PC-3 (cell line): ENCODE measurements around the gene PDPK1. TPM values are rescaled to one million over a fixed set of nuclear protein-coding genes. Genes with fewer than 3 reads are reported as not detected.

ENCODE experiments used
- ATAC-seq: fragments of 200-7000 bp; cut with Tn5 transposase; 2 replicates; pipeline ENCODE4 v1.9.1; 2020; ENCODE audit warnings: mild to moderate bottlenecking, moderate library complexity
- BruUV-seq: library from RNA; stranded (reverse); fragments of 400-500 nt; replicated peaks from 2 replicates; lab custom pipeline; 2021; lab: Mats Ljungman, UMichigan
- CTCF ChIA-PET: fragments of 300-600 bp; sonication (Branson Sonifier 250); formaldehyde crosslinking; loops from one replicate; lab custom pipeline; 2022; ENCODE audit warnings: antibody characterized with exemption; lab: Charles Lee
- POLR2A ChIA-PET: fragments of 300-600 bp; sonication (Branson Sonifier 250); formaldehyde crosslinking; loops from one replicate; lab custom pipeline; 2022; ENCODE audit warnings: antibody characterized with exemption; ENCODE audit not compliant: unreplicated experiment; lab: Charles Lee
- DNase-seq: peaks from one replicate; pipeline ENCODE4 v3.0.0-alpha.2; 2015
- H2AFZ ChIP-seq: fragments of 300-600 bp; sonication (generic); 2 replicates; pipeline ENCODE4 v1.6.0; 2016; ENCODE audit warnings: antibody characterized with exemption, low read length
- H3F3A ChIP-seq: fragments of 300-600 bp; sonication (generic); one replicate; pipeline ENCODE4 v1.6.0; 2017; ENCODE audit warnings: antibody characterized with exemption, low read length, control low read depth, mild to moderate bottlenecking; ENCODE audit not compliant: unreplicated experiment
- H3K27ac ChIP-seq: fragments of 300-600 bp; sonication (generic); 2 replicates; pipeline ENCODE4 v1.5.1; 2016; ENCODE audit warnings: mild to moderate bottlenecking, low read length
- H3K27me3 ChIP-seq: fragments of 300-600 bp; sonication (generic); 2 replicates; pipeline ENCODE4 v1.6.1; 2016; ENCODE audit warnings: low read length, mixed read lengths
- H3K36me3 ChIP-seq: fragments of 300-600 bp; sonication (generic); 2 replicates; pipeline ENCODE4 v1.6.1; 2016; ENCODE audit warnings: low read depth, mixed run types, low read length, mixed read lengths
- H3K4me1 ChIP-seq: fragments of 300-600 bp; sonication (generic); 2 replicates; pipeline ENCODE4 v1.5.1; 2016; ENCODE audit warnings: low read length; ENCODE audit not compliant: insufficient read depth
- H3K4me2 ChIP-seq: fragments of 300-600 bp; sonication (generic); 2 replicates; pipeline ENCODE4 v1.6.0; 2016; ENCODE audit warnings: low read length
- H3K4me3 ChIP-seq: fragments of 300-600 bp; sonication (generic); 2 replicates; pipeline ENCODE4 v1.5.1; 2016; ENCODE audit warnings: mild to moderate bottlenecking, low read length, mixed read lengths
- H3K79me2 ChIP-seq: fragments of 300-600 bp; sonication (generic); 2 replicates; pipeline ENCODE4 v1.6.1; 2017; ENCODE audit warnings: low read length, mixed read lengths
- H3K9ac ChIP-seq: fragments of 300-600 bp; sonication (generic); 2 replicates; pipeline ENCODE4 v1.6.0; 2016; ENCODE audit warnings: mild to moderate bottlenecking, low read length
- H3K9me2 ChIP-seq: fragments of 300-600 bp; sonication (generic); replicated peaks from 2 replicates; pipeline ENCODE4 v1.6.1; 2016; ENCODE audit warnings: mixed run types, low read length, mixed read lengths
- H3K9me3 ChIP-seq: fragments of 300-600 bp; sonication (generic); 2 replicates; pipeline ENCODE4 v1.6.1; 2016; ENCODE audit warnings: low read length, mixed read lengths
- H4K20me1 ChIP-seq: fragments of 300-600 bp; sonication (generic); 2 replicates; pipeline ENCODE4 v1.6.1; 2016; ENCODE audit warnings: low read length, mixed read lengths
- EZH2 ChIP-seq: fragments of 300-600 bp; sonication (generic); IDR thresholded peaks from one replicate; pipeline ENCODE4 v1.6.1; 2017; ENCODE audit warnings: antibody characterized with exemption, mild to moderate bottlenecking, low read length; ENCODE audit not compliant: unreplicated experiment
- EZH2phosphoT487 ChIP-seq: fragments of 300-600 bp; sonication (generic); IDR thresholded peaks from 2 replicates; pipeline ENCODE4 v1.6.1; 2018; ENCODE audit warnings: mild to moderate bottlenecking, antibody characterized with exemption, low read length, borderline replicate concordance
- intact Hi-C: fragments of 100-400 bp; cut with micrococcal nuclease; formaldehyde crosslinking; loops from 2 replicates; pipeline ENCODE4 v1.9.0; 2023
- total RNA-seq: library from RNA; depleted of rRNA; stranded (reverse); fragments of >200 nt; gene quantifications from 2 replicates; pipeline ENCODE4 v1.2.3, GENCODE V29; 2014
- TF ChIP-seq, protein P1 (sequence below): fragments of 300-600 bp; sonication (generic); conservative IDR thresholded peaks from 2 replicates; pipeline ENCODE4 v1.5.1; 2017; ENCODE audit warnings: antibody characterized with exemption, low read depth, mild to moderate bottlenecking, low read length

PDPK1 gene
- total RNA-seq, 1 experiment from 2014 or later: 13.7 TPM

- intact Hi-C loops: no loop called here
- H3K4me1 ChIP-seq: no peaks in the 10 kb centered on the region
- no peaks in the 10 kb centered on the region for H3K9me3 ChIP-seq
- no peak for TF ChIP-seq EZH2phosphoT487
- TF ChIP-seq, protein P1, sequence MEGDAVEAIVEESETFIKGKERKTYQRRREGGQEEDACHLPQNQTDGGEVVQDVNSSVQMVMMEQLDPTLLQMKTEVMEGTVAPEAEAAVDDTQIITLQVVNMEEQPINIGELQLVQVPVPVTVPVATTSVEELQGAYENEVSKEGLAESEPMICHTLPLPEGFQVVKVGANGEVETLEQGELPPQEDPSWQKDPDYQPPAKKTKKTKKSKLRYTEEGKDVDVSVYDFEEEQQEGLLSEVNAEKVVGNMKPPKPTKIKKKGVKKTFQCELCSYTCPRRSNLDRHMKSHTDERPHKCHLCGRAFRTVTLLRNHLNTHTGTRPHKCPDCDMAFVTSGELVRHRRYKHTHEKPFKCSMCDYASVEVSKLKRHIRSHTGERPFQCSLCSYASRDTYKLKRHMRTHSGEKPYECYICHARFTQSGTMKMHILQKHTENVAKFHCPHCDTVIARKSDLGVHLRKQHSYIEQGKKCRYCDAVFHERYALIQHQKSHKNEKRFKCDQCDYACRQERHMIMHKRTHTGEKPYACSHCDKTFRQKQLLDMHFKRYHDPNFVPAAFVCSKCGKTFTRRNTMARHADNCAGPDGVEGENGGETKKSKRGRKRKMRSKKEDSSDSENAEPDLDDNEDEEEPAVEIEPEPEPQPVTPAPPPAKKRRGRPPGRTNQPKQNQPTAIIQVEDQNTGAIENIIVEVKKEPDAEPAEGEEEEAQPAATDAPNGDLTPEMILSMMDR: no peak
- TF ChIP-seq EZH2: no peak
- no TSS peak for BruUV-seq
- ChIA-PET POLR2A (no interaction called here), CTCF (no interaction called here)
- H3F3A ChIP-seq: no peaks in the 10 kb centered on the region
- H4K20me1 ChIP-seq: no peaks in the 10 kb centered on the region
- H3K4me3 ChIP-seq: no peak overlapping the region
- no peaks in the 10 kb centered on the region for H3K27me3 ChIP-seq
- H3K36me3 ChIP-seq: no peaks in the 10 kb centered on the region
- ATAC-seq (no peak), DNase-seq (no peak)
- H3K4me2 ChIP-seq: no peak overlapping the region
- H3K9me2 ChIP-seq: no peaks in the 10 kb centered on the region
- H3K79me2 ChIP-seq: no peaks in the 10 kb centered on the region
- no peak overlapping the region for H2AFZ ChIP-seq
- no peak overlapping the region for H3K9ac ChIP-seq
- no peak overlapping the region for H3K27ac ChIP-seq
Measured at GRCh38 chr16:2507052-2507659, 30.7 kb upstream of the PDPK1 start.

GRCh38 chr16:2507665-2508064 is 30.2 kb upstream of the PDPK1 start:
- POLR2A ChIA-PET: no interaction called here
- DNase-seq (no peak), ATAC-seq (no peak)
- intact Hi-C loops: no loop called here
- Histone ChIP-seq H3F3A (no peaks in the 10 kb centered on the region), H4K20me1 (no peaks in the 10 kb centered on the region), H2AFZ (no peak overlapping the region), H3K27ac (no peak overlapping the region), H3K4me2 (no peak overlapping the region), H3K27me3 (no peaks in the 10 kb centered on the region), H3K9me2 (no peaks in the 10 kb centered on the region), H3K79me2 (no peaks in the 10 kb centered on the region), H3K4me3 (no peak overlapping the region), H3K9ac (no peak overlapping the region), H3K36me3 (no peaks in the 10 kb centered on the region), H3K4me1 (no peaks in the 10 kb centered on the region), H3K9me3 (no peaks in the 10 kb centered on the region)
- TF ChIP-seq EZH2phosphoT487 (no peak), EZH2 (no peak)
- TF ChIP-seq, protein P1: no peak
- CTCF ChIA-PET: no interaction called here
- BruUV-seq: no TSS peak

GRCh38 chr16:2508722-2509400 is 29.0 kb upstream of the PDPK1 start:
- H3K27ac ChIP-seq: no peak overlapping the region
- no peak for DNase-seq
- H3F3A ChIP-seq: no peaks in the 10 kb centered on the region
- ChIA-PET CTCF (no interaction called here), POLR2A (no interaction called here)
- no peaks in the 10 kb centered on the region for H3K9me2 ChIP-seq
- H3K36me3 ChIP-seq: no peaks in the 10 kb centered on the region
- no peak overlapping the region for H3K4me2 ChIP-seq
- no peaks in the 10 kb centered on the region for H3K27me3 ChIP-seq
- H3K4me1 ChIP-seq: peaks cover 3% of the 10 kb centered on the region; the same call in 1 of the 2 replicates
- no peak for ATAC-seq
- BruUV-seq: no TSS peak
- no peak for TF ChIP-seq EZH2
- H3K9ac ChIP-seq: no peak overlapping the region
- H3K4me3 ChIP-seq: no peak overlapping the region
- no peaks in the 10 kb centered on the region for H3K9me3 ChIP-seq
- peaks cover 1% of the 10 kb centered on the region for H3K79me2 ChIP-seq
- H4K20me1 ChIP-seq: no peaks in the 10 kb centered on the region
- intact Hi-C loops: no loop called here
- H2AFZ ChIP-seq: no peak overlapping the region
